GM21786 (cell line): ENCODE measurements around the gene HINT3.
"Not testable (repeated sequence)": the region's sequence is repeated elsewhere in the genome, so short reads cannot be mapped to it uniquely, and the experiment has no call there.

Source experiments
- ATAC-seq: cut with Tn5 transposase; IDR thresholded peaks from one replicate; pipeline ENCODE4 v1.9.1; 2021; ENCODE audit not compliant: unreplicated experiment

HINT3 gene

DNA sequence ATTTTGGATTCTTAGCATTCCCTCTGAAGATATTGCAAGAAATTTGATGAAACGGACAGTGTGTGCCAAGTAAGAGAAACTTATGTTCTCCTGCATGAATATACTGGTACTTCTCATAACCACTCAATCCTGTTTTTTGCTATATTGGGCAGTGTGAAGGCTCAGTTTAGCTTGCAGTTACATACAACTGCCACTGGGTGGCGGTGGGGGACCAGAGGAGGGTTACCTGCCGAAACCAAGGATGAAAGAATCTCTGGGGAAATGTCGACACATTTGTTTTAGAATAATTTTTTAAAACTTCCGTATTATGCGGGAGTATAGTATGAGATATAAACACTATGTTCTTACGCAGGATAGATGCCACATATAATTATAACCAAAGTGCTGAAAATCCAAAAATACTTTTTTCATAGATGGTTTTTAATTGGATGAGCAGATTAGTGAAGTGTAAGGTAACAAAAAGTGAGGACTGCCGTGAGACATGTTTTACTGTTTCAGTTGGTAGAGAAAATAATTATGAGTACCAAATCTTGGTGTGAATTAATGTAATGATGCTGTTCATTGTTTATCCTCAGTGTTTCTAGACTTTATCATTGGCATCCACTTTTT lies 39.5 kb downstream of the HINT3 start:
- ATAC-seq: peak; percentile 95

DNA sequence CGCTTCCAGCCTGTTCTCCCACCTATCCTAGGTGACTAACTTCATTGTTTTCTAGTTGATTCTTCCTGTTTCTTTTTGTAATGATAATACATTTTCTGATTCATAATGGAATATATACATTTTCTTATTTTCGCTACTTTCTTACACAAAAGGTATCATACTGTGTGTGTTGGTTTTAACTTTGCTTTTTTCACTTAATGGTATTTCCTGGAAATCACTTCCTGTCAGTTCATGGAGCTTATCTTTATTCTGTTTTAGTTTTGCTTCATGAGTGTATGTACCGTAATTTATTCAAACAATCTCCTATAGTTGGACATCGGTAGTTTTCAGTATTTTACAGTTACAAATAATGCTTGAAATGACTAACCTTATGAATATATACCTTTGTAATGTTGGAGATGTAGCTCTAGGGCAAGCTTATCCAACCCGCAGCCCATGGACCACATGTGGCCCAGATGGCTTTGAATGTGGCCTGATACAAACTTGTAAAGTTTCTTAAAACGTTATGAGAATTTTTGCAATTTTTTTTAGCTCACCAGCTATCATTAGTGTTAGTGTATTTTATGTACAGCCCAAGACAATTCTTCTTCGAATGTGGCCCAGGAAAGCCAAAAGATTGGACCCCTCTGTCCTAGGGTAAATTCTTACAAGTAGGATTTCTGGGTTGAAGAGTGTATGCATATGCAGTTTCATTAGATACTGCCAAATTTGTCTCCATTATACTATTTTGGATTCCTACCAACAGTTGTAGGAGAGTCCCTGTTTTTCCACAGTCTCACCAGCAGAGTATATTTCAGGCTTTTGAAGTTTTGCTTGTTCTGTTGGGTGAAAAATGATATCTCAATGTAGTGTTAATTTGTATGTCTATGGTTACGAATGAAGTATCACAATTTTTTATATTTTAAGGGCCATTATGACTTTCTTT lies 46.4 kb downstream of the HINT3 start:
- no peak for ATAC-seq

DNA sequence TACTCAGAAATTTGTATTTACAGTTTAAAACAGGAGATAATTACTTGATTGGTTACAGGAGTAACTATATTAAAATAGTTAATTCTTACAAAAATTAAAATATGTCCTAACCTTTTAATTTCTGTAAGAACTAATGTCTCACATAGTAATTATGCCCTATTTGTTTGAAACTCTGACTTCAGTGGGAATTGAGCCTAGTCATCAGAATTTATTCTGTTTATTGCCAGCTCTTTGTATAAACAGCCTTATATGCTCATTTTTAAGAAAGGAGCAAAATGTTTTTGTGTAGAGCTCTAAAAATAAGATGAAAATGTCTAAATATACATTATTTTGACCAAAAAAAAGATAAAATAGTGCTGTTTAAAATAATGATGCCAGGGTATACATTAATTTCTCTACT lies 51.2 kb downstream of the HINT3 start:
- no peak for ATAC-seq

DNA sequence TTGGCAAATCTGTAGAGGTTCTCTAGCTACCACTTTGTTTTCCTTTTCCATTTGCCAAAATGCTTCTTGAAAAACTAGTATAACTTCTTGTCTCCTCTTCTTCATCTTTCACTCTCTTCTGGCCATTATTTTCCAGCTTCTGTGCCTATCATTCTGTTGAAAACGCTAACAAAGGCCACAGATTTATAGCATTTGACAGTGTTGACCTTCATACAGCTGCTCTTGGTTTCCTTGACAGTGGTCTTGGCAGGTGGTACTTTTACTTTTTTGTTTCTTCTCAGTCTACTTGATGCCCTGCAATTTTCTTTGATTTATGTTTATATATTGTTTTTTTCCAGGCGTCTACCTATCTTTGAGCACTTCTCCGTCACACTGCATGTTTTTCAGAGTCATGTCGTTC lies 53.5 kb downstream of the HINT3 start:
- no peak for ATAC-seq

DNA sequence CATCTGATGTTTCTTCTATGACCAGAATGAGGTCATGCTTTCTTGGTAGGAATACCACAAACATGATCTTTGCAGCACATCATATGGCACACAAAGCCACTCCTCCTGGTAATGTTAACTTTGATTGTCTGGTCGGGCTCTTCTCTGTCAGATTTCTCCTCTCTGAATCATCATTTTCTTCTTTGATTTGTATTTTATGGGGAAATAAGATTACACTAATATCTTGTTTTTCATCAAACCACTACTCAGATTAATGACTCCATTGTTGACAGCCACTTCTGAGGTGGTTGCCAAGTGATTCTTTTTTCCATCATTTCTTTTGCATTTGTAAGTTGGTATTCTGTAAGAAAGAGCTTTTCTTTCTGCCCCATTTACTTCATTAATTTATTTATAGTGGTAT lies 59.3 kb downstream of the HINT3 start:
- no peak for ATAC-seq

DNA sequence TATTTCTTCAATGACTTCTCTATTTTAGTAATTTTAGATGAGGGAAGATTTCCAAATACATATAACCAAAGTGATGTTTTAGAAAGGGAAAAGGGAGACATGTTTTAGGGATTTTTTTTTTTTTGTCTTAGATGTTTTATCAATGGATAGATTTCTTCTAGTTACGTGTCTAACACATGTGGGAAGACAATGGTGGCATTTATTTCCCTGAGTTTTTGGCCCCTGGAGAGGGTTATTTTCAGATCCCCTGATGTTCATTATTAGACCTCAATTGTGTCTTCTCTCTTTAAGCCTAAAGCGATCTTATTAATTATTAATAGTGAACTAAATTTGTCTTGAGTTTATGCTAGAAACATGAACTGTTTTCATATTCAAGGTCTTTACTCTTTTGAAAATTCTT lies 60.0 kb downstream of the HINT3 start:
- ATAC-seq: no peak

DNA sequence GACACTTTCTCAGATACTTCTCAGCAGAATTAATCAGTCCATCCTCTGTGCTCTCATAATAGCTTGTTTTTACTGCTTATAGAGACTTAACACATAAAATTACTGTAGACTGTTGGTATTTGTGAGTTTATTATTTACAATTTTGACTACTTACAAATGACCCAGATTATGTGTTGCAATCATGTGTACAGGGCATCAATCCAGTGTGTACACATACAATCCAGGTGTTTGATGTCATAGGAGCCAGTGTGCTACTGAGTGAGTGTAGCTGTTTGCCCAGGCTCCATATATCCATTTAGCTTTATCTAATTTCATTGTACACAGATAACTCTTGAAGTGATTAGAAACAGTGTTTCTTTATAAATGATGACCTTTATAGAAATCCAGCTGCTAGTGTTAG lies 61.1 kb downstream of the HINT3 start:
- ATAC-seq: no peak

DNA sequence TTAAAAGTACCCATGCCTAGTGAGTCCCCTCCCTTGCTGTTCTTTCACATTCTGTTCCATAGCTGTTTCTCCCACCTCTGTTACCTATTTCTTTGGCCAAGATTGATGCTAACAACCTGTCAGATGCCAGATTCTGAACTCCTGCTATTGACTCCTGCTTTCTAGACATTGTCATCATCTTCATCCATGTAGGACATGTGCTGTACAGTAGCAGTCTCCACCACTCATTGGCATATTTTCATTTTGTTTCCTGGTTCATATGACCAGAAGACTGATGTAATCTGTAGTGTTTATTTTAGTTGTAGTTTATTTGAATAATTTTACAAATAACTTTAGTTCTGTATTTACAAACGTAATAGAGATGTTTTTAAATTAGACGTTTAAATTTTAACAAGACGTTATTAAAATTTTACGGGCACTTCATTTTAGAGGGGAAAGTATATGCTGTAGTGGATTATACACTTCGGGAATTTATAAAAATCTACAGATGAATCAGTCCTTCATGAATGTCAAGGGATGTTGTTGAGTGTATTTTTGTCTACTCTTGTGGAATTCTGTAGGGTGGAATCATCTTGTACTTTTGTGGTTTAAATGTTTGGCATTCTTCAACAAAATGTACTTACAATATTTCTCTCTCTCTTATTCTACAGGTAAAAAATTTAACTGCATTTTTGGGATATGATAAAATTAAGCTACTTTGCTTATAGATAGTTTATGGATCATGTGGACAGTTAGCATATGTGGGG lies 63.9 kb downstream of the HINT3 start:
- ATAC-seq: no peak

DNA sequence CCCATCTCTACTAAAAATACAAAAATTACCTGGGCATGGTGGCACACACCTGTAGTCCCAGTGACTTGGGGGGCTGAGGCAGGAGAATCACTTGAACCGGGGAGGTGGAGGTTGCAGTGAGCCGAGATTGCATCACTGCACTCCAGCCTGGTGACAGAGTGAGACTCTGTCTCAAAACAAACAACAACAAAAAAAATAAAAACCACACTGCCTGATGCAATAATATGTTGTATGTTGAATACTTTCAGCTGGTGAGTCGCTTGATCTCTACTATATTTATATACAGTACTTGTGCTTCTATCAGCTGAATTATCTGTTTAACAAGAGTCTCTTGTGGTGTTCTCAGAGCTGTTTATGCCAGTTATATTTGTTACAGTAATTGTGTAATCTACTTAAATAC lies 66.9 kb downstream of the HINT3 start:
- ATAC-seq: not testable (repeated sequence)

DNA sequence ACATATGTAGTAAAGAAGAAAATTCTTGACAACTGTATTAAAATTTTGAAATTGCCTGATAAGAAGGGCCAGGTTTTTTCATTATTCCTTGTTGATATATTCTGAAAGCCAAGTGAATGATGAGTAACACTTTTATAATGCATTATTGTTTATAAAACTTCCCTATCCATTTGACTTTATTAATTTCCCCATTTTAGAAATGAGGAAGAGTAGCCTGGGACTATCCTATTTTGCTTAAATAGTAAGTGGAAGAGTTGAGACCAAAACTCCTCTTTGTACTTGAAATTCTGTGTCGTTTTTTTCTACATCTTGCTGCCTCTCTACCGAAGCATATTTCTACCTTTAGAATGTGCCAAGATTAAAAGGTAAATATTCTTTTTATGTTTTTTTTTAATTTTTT lies 69.4 kb downstream of the HINT3 start:
- no peak for ATAC-seq

DNA sequence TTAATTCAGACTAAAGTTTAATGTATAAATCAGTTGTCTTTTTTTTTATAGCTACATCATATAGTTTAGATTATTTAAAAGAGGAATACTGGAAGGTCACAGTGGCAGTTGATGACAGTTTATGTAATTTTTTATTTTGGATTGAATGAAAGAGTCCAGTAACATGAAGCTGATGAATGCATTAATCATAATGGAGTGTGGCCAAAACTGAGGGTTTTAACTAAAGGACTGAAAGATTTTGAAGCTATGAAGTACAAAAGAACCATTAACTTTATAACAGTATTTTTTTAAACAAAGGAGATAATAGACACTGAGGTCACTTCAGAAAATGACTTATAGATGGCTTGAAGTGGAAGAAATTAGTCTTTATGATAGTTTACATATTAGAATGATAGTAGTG lies 71.0 kb downstream of the HINT3 start:
- ATAC-seq: no peak
